NT2/D1 (cell line): ENCODE measurements around the gene PARD3.
"Not testable (repeated sequence)": the region's sequence is repeated elsewhere in the genome, so short reads cannot be mapped to it uniquely, and the experiment has no call there.

Experiments used
- DNase-seq: peaks from one replicate; pipeline ENCODE4 v3.0.0-alpha.2; 2011; ENCODE audit warnings: low read depth, low spot score
- H3K27me3 ChIP-seq: 2 replicates; pipeline ENCODE4 v1.6.0; 2011; ENCODE audit warnings: mild to moderate bottlenecking; ENCODE audit not compliant: insufficient read length, insufficient read depth
- H3K36me3 ChIP-seq: 2 replicates; pipeline ENCODE4 v1.6.1; 2011; ENCODE audit warnings: mild to moderate bottlenecking, low read length, mixed read lengths; ENCODE audit not compliant: insufficient read depth, insufficient read length
- H3K4me1 ChIP-seq: 2 replicates; pipeline ENCODE4 v1.5.1; 2011; ENCODE audit not compliant: insufficient read depth, insufficient read length
- H3K4me3 ChIP-seq: 2 replicates; pipeline ENCODE4 v1.5.1; 2011; ENCODE audit warnings: low read depth; ENCODE audit not compliant: insufficient read length
- H3K9ac ChIP-seq: 2 replicates; pipeline ENCODE4 v1.6.0; 2011; ENCODE audit warnings: low read depth; ENCODE audit not compliant: insufficient read length
- H3K9me3 ChIP-seq: 2 replicates; pipeline ENCODE4 v1.5.1; 2011; ENCODE audit warnings: mild to moderate bottlenecking, low read length; ENCODE audit not compliant: insufficient read depth
- SUZ12 ChIP-seq: IDR thresholded peaks from 2 replicates; pipeline ENCODE4 v1.6.1; 2011; ENCODE audit not compliant: insufficient read length, insufficient read depth; ENCODE audit errors: extremely low read depth
- YY1 ChIP-seq: IDR thresholded peaks from 2 replicates; pipeline ENCODE4 v1.6.1; 2011; ENCODE audit not compliant: insufficient read length, insufficient read depth
- ZNF274 ChIP-seq: IDR thresholded peaks from 2 replicates; pipeline ENCODE4 v1.6.1; 2011; ENCODE audit warnings: mild to moderate bottlenecking, low read depth, low read length

Gene PARD3

DNA sequence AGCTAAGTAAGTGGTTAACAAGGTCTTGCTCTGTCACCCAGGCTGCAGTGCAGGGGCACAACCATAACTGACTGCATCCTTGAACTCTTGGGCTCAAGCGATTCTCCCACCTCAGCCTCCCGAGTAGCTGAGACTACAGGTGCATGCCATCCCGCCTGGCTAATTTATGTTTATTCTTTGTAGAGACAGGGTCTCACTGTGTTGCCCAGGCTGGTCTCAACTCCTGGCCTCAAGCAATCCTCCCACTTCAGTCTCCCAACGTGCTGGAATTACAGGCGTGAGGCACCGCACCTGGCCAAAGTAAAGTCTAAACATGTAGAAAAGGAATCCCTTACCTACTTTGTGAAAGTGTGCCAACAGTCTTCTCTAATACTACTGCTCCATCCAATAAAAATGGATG is 17.9 kb downstream of the PARD3 start:
- H3K9me3 ChIP-seq: no peaks in the 10 kb centered on the region; the same call in 1 of the 2 replicates
- no peak for DNase-seq
- no peaks in the 10 kb centered on the region for H3K4me1 ChIP-seq
- H3K27me3 ChIP-seq: no peaks in the 10 kb centered on the region
- no peak overlapping the region for H3K9ac ChIP-seq
- H3K36me3 ChIP-seq: peaks cover 6% of the 10 kb centered on the region
- TF ChIP-seq ZNF274 (no peak), YY1 (no peak), SUZ12 (no peak)
- no peak overlapping the region for H3K4me3 ChIP-seq

DNA sequence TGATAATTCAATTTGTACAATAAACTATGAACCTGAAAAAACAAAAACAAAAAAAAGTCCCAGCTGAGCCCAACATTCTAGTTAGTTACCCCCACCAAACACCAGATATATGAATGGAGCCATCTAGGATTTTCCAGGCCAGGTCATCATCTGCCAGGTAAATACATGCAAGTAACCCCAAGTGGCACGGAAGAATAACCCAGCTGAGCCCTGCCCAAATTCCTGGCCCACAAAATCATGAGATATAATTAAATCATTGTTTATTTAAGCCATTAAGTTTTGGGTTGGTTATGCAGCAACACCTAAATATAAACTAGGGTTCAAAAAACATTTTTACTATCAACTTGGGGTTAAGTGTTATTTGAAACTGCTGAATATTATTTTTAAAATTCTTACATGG is 19.0 kb downstream of the PARD3 start:
- Histone ChIP-seq H3K36me3 (peaks cover 6% of the 10 kb centered on the region), H3K27me3 (no peaks in the 10 kb centered on the region), H3K9ac (no peak overlapping the region), H3K4me3 (no peak overlapping the region), H3K9me3 (no peaks in the 10 kb centered on the region; the same call in 1 of the 2 replicates), H3K4me1 (no peaks in the 10 kb centered on the region)
- DNase-seq: no peak
- TF ChIP-seq SUZ12: no peak
- TF ChIP-seq YY1: no peak
- no peak for TF ChIP-seq ZNF274

- no peak for DNase-seq
- no peaks in the 10 kb centered on the region; the same call in 1 of the 2 replicates for H3K9me3 ChIP-seq
- H3K27me3 ChIP-seq: no peaks in the 10 kb centered on the region
- no peaks in the 10 kb centered on the region for H3K4me1 ChIP-seq
- H3K4me3 ChIP-seq: no peak overlapping the region
- no peak overlapping the region for H3K9ac ChIP-seq
- peaks cover 6% of the 10 kb centered on the region for H3K36me3 ChIP-seq
- no peak for TF ChIP-seq ZNF274
- TF ChIP-seq YY1: no peak
- no peak for TF ChIP-seq SUZ12
Observed at GRCh38 chr10:34795334-34795733, 19.8 kb downstream of the PARD3 start.

GRCh38 chr10:34794835-34795234 is 20.3 kb downstream of the PARD3 start:
- no peaks in the 10 kb centered on the region for H3K27me3 ChIP-seq
- H3K4me3 ChIP-seq: no peak overlapping the region
- H3K9ac ChIP-seq: no peak overlapping the region
- no peak for TF ChIP-seq YY1
- TF ChIP-seq SUZ12: no peak
- TF ChIP-seq ZNF274: no peak
- H3K9me3 ChIP-seq: no peaks in the 10 kb centered on the region; the same call in 1 of the 2 replicates
- no peaks in the 10 kb centered on the region for H3K4me1 ChIP-seq
- DNase-seq: no peak
- H3K36me3 ChIP-seq: peaks cover 6% of the 10 kb centered on the region

GRCh38 chr10:34793581-34793980 is 21.5 kb downstream of the PARD3 start:
- not testable (repeated sequence) for H3K27me3 ChIP-seq, H3K36me3 ChIP-seq, H3K4me3 ChIP-seq, H3K9me3 ChIP-seq, DNase-seq, H3K4me1 ChIP-seq, H3K9ac ChIP-seq

DNA sequence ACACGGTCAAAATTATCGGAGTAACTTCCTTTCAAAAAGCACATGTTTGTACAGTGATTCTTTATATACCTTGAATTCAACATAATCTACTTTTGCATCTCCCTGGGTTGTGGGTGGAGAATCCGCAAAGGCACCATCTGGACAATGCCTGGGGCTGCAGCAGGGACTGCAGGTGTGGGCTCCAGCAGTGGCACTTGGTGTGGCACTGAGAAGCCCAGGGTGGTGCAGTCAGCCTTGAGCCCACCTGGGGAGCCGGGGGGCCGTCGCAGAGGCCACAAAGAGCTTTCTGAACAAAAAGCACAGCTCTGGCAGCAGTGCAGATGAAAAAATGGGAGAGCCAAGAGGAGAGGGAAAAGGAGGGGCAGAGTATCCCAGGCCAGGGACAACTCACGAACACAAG is 22.2 kb downstream of the PARD3 start:
- no peak for TF ChIP-seq SUZ12
- no peak for TF ChIP-seq YY1
- no peak for TF ChIP-seq ZNF274
- H3K4me1 ChIP-seq: no peaks in the 10 kb centered on the region
- DNase-seq: no peak
- no peaks in the 10 kb centered on the region; the same call in 1 of the 2 replicates for H3K9me3 ChIP-seq
- H3K27me3 ChIP-seq: no peaks in the 10 kb centered on the region
- no peak overlapping the region for H3K4me3 ChIP-seq
- no peaks in the 10 kb centered on the region for H3K36me3 ChIP-seq
- no peak overlapping the region for H3K9ac ChIP-seq

- no peaks in the 10 kb centered on the region for H3K27me3 ChIP-seq
- no peaks in the 10 kb centered on the region for H3K4me1 ChIP-seq
- H3K4me3 ChIP-seq: no peak overlapping the region
- H3K9ac ChIP-seq: no peak overlapping the region
- TF ChIP-seq ZNF274 (no peak), YY1 (no peak), SUZ12 (no peak)
- no peak for DNase-seq
- no peaks in the 10 kb centered on the region; the same call in 1 of the 2 replicates for H3K9me3 ChIP-seq
- H3K36me3 ChIP-seq: no peaks in the 10 kb centered on the region
Observed at GRCh38 chr10:34791947-34792346, 23.1 kb downstream of the PARD3 start.

- Histone ChIP-seq H3K9me3 (no peaks in the 10 kb centered on the region; the same call in 1 of the 2 replicates), H3K27me3 (no peaks in the 10 kb centered on the region), H3K9ac (no peak overlapping the region), H3K36me3 (no peaks in the 10 kb centered on the region), H3K4me1 (no peaks in the 10 kb centered on the region), H3K4me3 (no peak overlapping the region)
- DNase-seq: no peak
- TF ChIP-seq YY1 (no peak), SUZ12 (no peak), ZNF274 (no peak)
Observed at GRCh38 chr10:34791228-34791627, 23.9 kb downstream of the PARD3 start.
